GM12872 (cell line): ENCODE results near the gene PRR12.

Experiments
- TF ChIP-seq, protein P1 (sequence below): IDR thresholded peaks from 3 replicates; pipeline ENCODE4 v1.5.1; 2011; ENCODE audit warnings: low read depth, mild to moderate bottlenecking, low read length, moderate library complexity; ENCODE audit not compliant: insufficient read depth

PRR12 gene

DNA sequence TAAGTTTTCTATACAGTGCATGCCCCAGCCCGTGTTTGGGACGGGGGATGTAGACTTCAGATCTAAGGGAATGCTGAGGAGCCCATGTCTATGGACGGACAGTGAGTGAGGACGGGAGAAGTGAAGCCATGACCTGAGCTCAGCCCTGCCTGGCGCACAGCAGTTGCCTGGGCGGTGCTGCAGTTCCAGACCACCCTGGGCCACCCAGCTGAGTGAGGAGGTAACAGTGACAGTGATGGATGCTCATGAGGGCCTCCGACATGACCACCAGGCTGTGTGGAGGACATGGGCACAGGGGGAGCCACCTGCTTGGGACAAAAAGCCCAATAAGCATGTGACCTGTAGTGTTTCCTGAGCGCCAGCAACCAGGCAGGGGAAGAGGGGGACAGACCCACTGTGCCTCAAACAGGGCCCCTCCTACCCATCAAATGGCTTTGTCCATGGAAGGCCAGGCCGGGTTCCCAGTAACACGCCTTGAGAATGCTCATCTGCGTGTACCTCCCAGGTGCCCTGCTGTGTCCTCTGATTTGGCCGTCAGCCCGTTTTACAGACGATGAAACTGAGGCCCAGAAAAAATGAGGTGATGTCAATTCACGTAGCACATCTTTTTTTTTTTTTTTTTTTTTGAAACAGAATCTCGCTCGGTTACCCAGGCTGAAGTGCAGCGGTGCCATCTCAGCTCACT is 33.2 kb upstream of the PRR12 start:
- TF ChIP-seq, protein P1, sequence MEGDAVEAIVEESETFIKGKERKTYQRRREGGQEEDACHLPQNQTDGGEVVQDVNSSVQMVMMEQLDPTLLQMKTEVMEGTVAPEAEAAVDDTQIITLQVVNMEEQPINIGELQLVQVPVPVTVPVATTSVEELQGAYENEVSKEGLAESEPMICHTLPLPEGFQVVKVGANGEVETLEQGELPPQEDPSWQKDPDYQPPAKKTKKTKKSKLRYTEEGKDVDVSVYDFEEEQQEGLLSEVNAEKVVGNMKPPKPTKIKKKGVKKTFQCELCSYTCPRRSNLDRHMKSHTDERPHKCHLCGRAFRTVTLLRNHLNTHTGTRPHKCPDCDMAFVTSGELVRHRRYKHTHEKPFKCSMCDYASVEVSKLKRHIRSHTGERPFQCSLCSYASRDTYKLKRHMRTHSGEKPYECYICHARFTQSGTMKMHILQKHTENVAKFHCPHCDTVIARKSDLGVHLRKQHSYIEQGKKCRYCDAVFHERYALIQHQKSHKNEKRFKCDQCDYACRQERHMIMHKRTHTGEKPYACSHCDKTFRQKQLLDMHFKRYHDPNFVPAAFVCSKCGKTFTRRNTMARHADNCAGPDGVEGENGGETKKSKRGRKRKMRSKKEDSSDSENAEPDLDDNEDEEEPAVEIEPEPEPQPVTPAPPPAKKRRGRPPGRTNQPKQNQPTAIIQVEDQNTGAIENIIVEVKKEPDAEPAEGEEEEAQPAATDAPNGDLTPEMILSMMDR: no peak

DNA sequence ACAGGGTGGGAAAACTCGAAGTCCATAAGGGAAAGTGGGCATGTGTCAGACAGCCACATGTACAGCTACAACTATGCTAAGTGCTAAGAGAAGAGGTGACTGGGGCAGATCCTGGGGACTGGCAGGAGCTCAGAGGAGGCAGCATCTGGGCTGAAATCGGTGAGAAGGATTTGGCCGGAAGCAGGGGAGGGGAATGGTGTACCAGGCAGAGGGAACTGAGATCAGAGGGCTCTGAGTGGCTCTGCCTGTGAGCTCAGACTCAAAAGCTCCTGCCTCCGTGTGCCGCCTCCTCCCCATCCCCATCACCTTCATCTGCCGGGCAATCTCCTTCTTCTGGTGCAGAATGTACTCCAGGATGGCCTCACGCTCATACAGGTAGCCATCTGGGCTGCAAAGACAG is 32.4 kb upstream of the PRR12 start:
- TF ChIP-seq, protein P1: no peak

DNA sequence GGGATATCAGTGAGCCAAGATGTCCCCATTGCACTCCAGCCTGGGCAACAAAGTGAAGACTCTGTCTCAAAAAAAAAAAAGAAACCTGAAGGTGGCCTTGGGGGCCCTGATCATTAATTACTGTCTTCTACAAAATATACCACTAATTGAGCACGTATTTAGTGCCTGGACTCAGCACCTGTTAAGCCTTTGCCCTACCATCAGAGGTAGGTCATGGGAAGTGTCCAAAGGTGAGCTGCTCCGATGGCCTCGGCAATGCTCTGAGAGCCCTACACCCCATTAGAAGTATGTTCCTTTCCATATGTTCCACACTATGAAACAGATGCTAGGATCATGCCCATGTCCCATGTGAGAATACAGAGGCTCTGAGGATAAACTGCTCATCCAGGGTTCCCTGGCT is 31.5 kb upstream of the PRR12 start:
- TF ChIP-seq, protein P1: no peak

DNA sequence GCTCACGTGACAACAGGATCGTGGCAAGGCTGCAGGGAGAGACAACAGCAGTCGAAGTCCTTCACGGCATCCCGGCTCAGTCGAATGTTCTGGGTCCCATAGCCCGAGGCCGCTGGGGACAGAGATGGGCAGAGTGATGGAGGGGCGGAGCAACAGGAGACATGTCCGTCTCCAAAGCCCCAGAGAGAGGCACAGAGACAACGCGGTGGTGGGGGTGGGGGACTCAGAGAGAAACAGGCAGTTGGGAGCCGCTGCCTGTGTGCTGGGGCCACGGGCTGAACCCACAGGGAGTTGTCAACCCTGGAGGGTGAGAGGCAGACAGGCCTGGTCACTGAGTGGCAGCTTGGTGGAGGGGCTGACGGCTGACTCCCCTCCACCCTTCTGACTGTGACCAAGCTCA is 31.1 kb upstream of the PRR12 start:
- TF ChIP-seq, protein P1: no peak

DNA sequence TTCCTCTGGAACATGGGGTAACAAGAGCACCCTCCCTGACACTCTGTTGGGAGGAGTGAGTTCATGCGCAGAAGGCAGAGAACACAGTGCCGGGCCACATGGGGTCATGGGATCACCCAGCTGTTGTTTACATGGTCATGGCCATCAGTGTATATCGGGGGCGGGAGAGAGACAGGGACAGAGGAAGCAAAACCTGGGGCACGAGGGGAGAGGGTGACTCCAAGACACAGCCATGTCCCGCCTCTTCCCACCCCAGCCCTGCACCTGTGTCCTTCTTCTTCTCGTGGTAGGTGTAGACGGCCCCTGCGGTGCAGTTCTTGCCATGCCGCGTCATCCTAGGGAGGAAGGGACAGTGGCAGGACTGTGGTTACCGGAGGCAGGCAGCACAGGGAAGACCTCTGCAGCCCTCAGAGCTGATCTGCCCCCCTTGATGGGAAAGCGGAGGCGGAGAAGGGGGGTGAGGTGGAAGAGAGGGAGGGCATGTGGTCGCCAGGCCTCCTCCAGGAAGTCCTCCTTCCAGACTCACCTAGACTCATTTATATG is 30.6 kb upstream of the PRR12 start:
- TF ChIP-seq, protein P1: no peak

DNA sequence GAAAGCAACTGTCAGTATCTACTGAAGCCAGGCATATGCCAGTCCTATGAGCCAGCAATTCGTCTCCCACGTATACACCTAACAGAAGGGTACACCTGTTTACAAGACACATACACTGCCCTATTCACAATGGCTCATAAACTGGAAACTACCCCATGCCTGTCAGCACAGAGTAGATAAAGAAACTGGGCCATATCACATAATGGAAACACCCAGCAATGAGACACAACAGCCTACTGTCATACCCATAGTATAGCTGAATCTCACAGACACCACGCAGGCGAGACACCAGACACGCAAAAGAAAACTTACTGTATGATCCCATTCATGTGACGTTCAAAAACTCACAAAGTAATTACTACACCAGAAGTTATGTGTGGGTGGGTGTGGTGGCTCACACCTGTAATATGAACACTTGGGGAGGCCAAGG is 26.4 kb upstream of the PRR12 start:
- TF ChIP-seq, protein P1: no peak

DNA sequence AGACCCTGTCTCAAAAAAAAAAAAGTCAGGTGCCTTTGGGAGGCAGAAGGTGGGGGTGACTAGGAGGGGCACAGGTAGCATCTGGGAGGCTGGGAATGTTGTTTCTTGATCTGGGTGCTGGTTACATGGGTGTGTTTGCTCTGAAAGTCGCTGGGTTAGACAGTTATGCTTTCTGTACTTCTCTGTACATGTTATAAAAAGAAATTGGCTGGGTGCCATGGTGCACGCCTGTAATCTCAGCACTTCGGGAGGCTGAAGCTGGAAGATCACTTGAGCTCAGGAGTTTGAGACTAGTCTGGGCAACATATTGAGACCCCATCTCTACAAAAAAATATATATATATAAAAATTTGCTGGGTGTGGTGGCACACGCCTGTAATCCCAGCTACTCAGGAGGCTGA is 25.7 kb upstream of the PRR12 start:
- TF ChIP-seq, protein P1: no peak
